ENCODE data around the gene SCD. TPM values are rescaled to one million over a fixed set of nuclear protein-coding genes. Genes with fewer than 3 reads are reported as not detected.

Gene SCD
- total and polyA plus RNA-seq, 9 of the 15 experiments (the other 6 are each of a cell fraction or from before 2014, with no cell fraction given): 114 to 486 (median 188) TPM

DNA sequence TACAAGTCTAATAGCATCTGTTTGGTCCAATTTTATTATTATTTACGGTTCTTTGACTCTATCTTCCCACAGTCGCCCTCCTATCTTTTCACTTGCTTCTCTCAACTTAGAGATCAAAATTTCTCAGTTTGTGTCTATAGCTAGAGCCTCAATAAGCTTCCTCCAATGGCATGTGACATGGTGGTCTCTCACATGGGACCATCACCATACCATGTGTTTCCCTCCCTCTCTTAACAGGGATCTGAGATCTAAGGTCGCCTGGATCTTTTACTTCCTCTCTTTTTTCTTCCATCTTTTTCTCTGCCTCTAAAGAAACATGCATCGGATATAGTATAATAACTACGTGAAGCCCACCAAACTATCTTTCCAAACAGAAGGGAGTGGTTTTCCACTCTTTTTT is 18.8 kb upstream of the SCD start:
- Histone ChIP-seq H3K9ac (ENCODE audit: insufficient read depth in 1 of 2, low read depth in 2 of 2, low read length in 2 of 2) (no peak overlapping the region), H3K4me3 (no peak overlapping the region), H3K79me2 (ENCODE audit: control insufficient read depth, insufficient read depth, low read length) (no peaks in the 10 kb centered on the region), H2AFZ (ENCODE audit: low read depth, low read length) (no peak overlapping the region), H3K9me3 (replicated peaks; ENCODE audit: control insufficient read depth, insufficient read depth, low read depth, low read length) (no peaks in the 10 kb centered on the region), H3K4me2 (ENCODE audit: insufficient read depth, low read length) (no peak overlapping the region), H3K27ac (ENCODE audit: extremely low read depth, low read depth, low read length) (no peak overlapping the region), H3K4me1 (replicated peaks in 1 of 2; ENCODE audit: control insufficient read depth in 2 of 2, insufficient read depth in 2 of 2, low read length in 2 of 2) (no peaks in the 10 kb centered on the region), H4K20me1 (replicated peaks; ENCODE audit: control insufficient read depth, insufficient read depth, low read length) (no peaks in the 10 kb centered on the region), H3K36me3 (ENCODE audit: control insufficient read depth, insufficient read depth, low read length) (no peaks in the 10 kb centered on the region), H3K27me3 (ENCODE audit: control insufficient read depth in 2 of 2, insufficient read depth in 2 of 2, low read length in 2 of 2) (peaks cover 6 to 38% of the 10 kb centered on the region in 2 experiments; a peak in 4 of 5 replicates), H3K9me1 (ENCODE audit: control insufficient read depth, insufficient read depth, low read length) (no peaks in the 10 kb centered on the region)
- in situ Hi-C loops (cut with MboI): loop anchor here (25.0 kb wide), 1 partner anchor 559 kb away; no protein-coding TSS in a partner anchor
- WGBS (ENCODE audit: insufficient coverage, low coverage, missing lambda C conversion rate): 0% methylated on average over 3 of the region's 5 CpGs
- TF ChIP-seq MCM5 (IDR thresholded peaks at IDR 0.05; ENCODE audit: low read depth) (no peak), HNRNPL (IDR thresholded peaks at IDR 0.05; ENCODE audit: low read depth, low read length) (no peak), ZNF778 (CRISPR knock-in tag; IDR thresholded peaks at IDR 0.05) (no peak)
- TF ChIP-seq, protein P1, sequence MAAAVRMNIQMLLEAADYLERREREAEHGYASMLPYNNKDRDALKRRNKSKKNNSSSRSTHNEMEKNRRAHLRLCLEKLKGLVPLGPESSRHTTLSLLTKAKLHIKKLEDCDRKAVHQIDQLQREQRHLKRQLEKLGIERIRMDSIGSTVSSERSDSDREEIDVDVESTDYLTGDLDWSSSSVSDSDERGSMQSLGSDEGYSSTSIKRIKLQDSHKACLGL (CRISPR knock-in tag; IDR thresholded peaks at IDR 0.05; ENCODE audit: borderline replicate concordance, poor library complexity, severe bottlenecking): no peak
- ChIA-PET POLR2A (no interaction called here), CTCF (ENCODE audit: low intra/inter-chr PET ratio) (no interaction called here)
- FAIRE-seq (no peak), DNase-seq (ENCODE audit: extremely low read depth in 1 of 4, low spot score in 3 of 4) (no peak), ATAC-seq (no peak)
- no TSS peak for BruUV-seq (replicated peaks)
- intact Hi-C loops (cut with micrococcal nuclease): no loop called here

DNA sequence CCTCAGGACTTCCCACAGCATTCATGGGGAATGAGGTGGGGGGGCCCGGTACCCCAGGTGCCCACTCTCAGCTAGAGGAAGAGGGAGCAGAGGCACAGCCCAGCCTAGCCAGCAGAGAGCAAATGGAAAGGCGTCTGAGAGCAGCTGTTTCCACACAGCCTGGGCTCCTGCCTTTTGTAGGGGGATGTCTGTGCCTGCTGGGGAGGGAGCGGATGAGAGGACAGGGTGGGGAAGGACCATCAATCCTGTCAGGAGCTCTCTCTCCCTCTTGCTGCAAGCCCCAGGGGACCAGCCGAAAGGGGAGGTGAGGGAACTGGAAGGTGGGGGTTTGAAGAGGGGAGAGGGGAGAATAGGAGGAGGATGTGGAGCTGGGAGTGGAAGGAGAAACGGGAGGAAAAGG is 17.0 kb upstream of the SCD start, which contains the start of gene PKD2L1:
Gene PKD2L1, minus strand, starts transcription at position 150 of the 400 bp plus-strand sequence. Its CDS starts 125 bp downstream, at position 25.
- ATAC-seq (no peak), DNase-seq (ENCODE audit: extremely low read depth in 1 of 4, low spot score in 3 of 4) (no peak), FAIRE-seq (no peak)
- in situ Hi-C loops (cut with MboI) (loop anchor here (25.0 kb wide), 1 partner anchor 557 kb away; no protein-coding TSS in a partner anchor), intact Hi-C loops (cut with micrococcal nuclease) (no loop called here)
- Histone ChIP-seq H3K79me2 (ENCODE audit: control insufficient read depth, insufficient read depth, low read length) (no peaks in the 10 kb centered on the region), H3K27ac (ENCODE audit: extremely low read depth, low read depth, low read length) (no peak within 1 kb of the TSS), H3K4me1 (replicated peaks in 1 of 2; ENCODE audit: control insufficient read depth in 2 of 2, insufficient read depth in 2 of 2, low read length in 2 of 2) (no peaks in the 10 kb centered on the region), H2AFZ (ENCODE audit: low read depth, low read length) (no peak within 1 kb of the TSS), H3K4me3 (no peak within 1 kb of the TSS), H3K36me3 (ENCODE audit: control insufficient read depth, insufficient read depth, low read length) (no peaks in the 10 kb centered on the region), H3K9me1 (ENCODE audit: control insufficient read depth, insufficient read depth, low read length) (no peaks in the 10 kb centered on the region), H3K27me3 (ENCODE audit: control insufficient read depth in 2 of 2, insufficient read depth in 2 of 2, low read length in 2 of 2) (peaks cover 7 to 32% of the 10 kb centered on the region in 2 experiments), H4K20me1 (replicated peaks; ENCODE audit: control insufficient read depth, insufficient read depth, low read length) (no peaks in the 10 kb centered on the region), H3K4me2 (ENCODE audit: insufficient read depth, low read length) (no peak within 1 kb of the TSS), H3K9me3 (replicated peaks; ENCODE audit: control insufficient read depth, insufficient read depth, low read depth, low read length) (no peaks in the 10 kb centered on the region), H3K9ac (ENCODE audit: insufficient read depth in 1 of 2, low read depth in 2 of 2, low read length in 2 of 2) (no peak within 1 kb of the TSS; a peak in 1 of 4 replicates)
- ChIA-PET CTCF (ENCODE audit: low intra/inter-chr PET ratio) (no interaction called here), POLR2A (interaction anchor here (0.9 to 1.3 kb wide), 2 partner anchors 12 to 17 kb away, joined by 4 read pairs; no protein-coding TSS in a partner anchor)
- 0% methylated on average over 2 of the region's 5 CpGs for WGBS (ENCODE audit: insufficient coverage, low coverage, missing lambda C conversion rate)
- no TSS peak for BruUV-seq (replicated peaks)
- no peak for TF ChIP-seq NBN (IDR thresholded peaks at IDR 0.05; ENCODE audit: low read depth)
- TF ChIP-seq ZNF23 (CRISPR knock-in tag; IDR thresholded peaks at IDR 0.05): no peak
- TF ChIP-seq, protein P2, sequence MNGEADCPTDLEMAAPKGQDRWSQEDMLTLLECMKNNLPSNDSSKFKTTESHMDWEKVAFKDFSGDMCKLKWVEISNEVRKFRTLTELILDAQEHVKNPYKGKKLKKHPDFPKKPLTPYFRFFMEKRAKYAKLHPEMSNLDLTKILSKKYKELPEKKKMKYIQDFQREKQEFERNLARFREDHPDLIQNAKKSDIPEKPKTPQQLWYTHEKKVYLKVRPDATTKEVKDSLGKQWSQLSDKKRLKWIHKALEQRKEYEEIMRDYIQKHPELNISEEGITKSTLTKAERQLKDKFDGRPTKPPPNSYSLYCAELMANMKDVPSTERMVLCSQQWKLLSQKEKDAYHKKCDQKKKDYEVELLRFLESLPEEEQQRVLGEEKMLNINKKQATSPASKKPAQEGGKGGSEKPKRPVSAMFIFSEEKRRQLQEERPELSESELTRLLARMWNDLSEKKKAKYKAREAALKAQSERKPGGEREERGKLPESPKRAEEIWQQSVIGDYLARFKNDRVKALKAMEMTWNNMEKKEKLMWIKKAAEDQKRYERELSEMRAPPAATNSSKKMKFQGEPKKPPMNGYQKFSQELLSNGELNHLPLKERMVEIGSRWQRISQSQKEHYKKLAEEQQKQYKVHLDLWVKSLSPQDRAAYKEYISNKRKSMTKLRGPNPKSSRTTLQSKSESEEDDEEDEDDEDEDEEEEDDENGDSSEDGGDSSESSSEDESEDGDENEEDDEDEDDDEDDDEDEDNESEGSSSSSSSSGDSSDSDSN (IDR thresholded peaks at IDR 0.05; ENCODE audit: borderline replicate concordance in 1 of 2, low read depth in 2 of 2, low read length in 2 of 2): no peak
- no peak for TF ChIP-seq ETV6 (IDR thresholded peaks at IDR 0.05; ENCODE audit: borderline replicate concordance in 1 of 2, low read depth in 2 of 2, low read length in 1 of 2)
- no peak for TF ChIP-seq ETV6 (CRISPR knock-in tag; IDR thresholded peaks at IDR 0.05; ENCODE audit: borderline replicate concordance)
- no peak for TF ChIP-seq EP400 (IDR thresholded peaks at IDR 0.05)
- TF ChIP-seq MTA2 (IDR thresholded peaks at IDR 0.05; ENCODE audit: low read depth): no peak
